SU-DHL-6 (cell line): ENCODE data around the gene IP6K3.

ENCODE experiments used
- H2AFZ ChIP-seq: fragments of 200-600 bp; sonication (generic); 2 replicates; pipeline ENCODE4 v1.6.1; 2014; ENCODE audit warnings: low read depth, mild to moderate bottlenecking, moderate library complexity, mixed read lengths, antibody characterized with exemption, low read length; ENCODE audit not compliant: severe bottlenecking
- H3F3A ChIP-seq: fragments of 200-600 bp; shearing (Covaris generic); 2 replicates; pipeline ENCODE4 v1.6.0; 2016; ENCODE audit warnings: antibody characterized with exemption, mild to moderate bottlenecking; ENCODE audit not compliant: insufficient read depth
- H3K27ac ChIP-seq: fragments of 200-600 bp; sonication (generic); 2 replicates; pipeline ENCODE4 v1.5.1; 2016; ENCODE audit warnings: low read depth, mild to moderate bottlenecking, low read length, moderate library complexity, mixed read lengths
- H3K27me3 ChIP-seq: fragments of 200-600 bp; sonication (generic), shearing (Covaris generic); 2 replicates; pipeline ENCODE4 v1.6.0; 2014; ENCODE audit warnings: mild to moderate bottlenecking, low read length
- H3K36me3 ChIP-seq: fragments of 200-600 bp; sonication (generic); 2 replicates; pipeline ENCODE4 v1.6.1; 2014; ENCODE audit warnings: mild to moderate bottlenecking, low read length, mixed read lengths
- H3K4me2 ChIP-seq: fragments of 300-600, 200-600 bp; shearing (Covaris generic), sonication (generic); 2 replicates; pipeline ENCODE4 v1.6.0; 2014; ENCODE audit warnings: low read length, low read depth, mild to moderate bottlenecking; ENCODE audit not compliant: poor library complexity, severe bottlenecking
- H3K4me3 ChIP-seq: fragments of 200-600 bp; sonication (generic); 2 replicates; pipeline ENCODE4 v1.5.1; 2014; ENCODE audit warnings: antibody characterized with exemption, low read length, mild to moderate bottlenecking, mixed read lengths; ENCODE audit not compliant: insufficient read depth, poor library complexity, severe bottlenecking
- H3K79me2 ChIP-seq: fragments of 200-600 bp; sonication (generic); 2 replicates; pipeline ENCODE4 v1.6.1; 2014; ENCODE audit warnings: mild to moderate bottlenecking, low read length, moderate library complexity; ENCODE audit not compliant: insufficient read depth
- H3K9ac ChIP-seq: fragments of 200-600 bp; sonication (generic); 2 replicates; pipeline ENCODE4 v1.7.0; 2014; ENCODE audit warnings: mild to moderate bottlenecking, low read length
- H3K9me2 ChIP-seq: fragments of 200-600 bp; sonication (generic); replicated peaks from 2 replicates; pipeline ENCODE4 v1.6.1; 2014; ENCODE audit warnings: low read length; ENCODE audit not compliant: insufficient read depth
- H3K9me3 ChIP-seq: fragments of 200-600 bp; sonication (generic); 2 replicates; pipeline ENCODE4 v1.6.1; 2014; ENCODE audit warnings: low read length, mixed read lengths; ENCODE audit not compliant: insufficient read depth
- H4K20me1 ChIP-seq: fragments of 200-600 bp; sonication (generic); 2 replicates; pipeline ENCODE4 v1.6.1; 2014; ENCODE audit warnings: low read depth, mild to moderate bottlenecking, antibody characterized with exemption, low read length, moderate library complexity, mixed read lengths
- CTCF ChIP-seq: fragments of 200-600 bp; sonication (generic); IDR thresholded peaks from one replicate; pipeline ENCODE4 v1.5.1; 2017; ENCODE audit warnings: antibody characterized with exemption, mild to moderate bottlenecking, low read length, moderate library complexity; ENCODE audit not compliant: insufficient read depth, poor library complexity, severe bottlenecking
- EZH2phosphoT487 ChIP-seq: fragments of 200-600 bp; sonication (generic), shearing (Covaris generic); conservative IDR thresholded peaks from 2 replicates; pipeline ENCODE4 v1.6.1; 2018; ENCODE audit warnings: mild to moderate bottlenecking, antibody characterized with exemption, low read length, moderate library complexity, mixed read lengths

The IP6K3 gene

GRCh38 chr6:33765368-33765767 lies 18.7 kb upstream of the IP6K3 start:
- Histone ChIP-seq H4K20me1 (no peaks in the 10 kb centered on the region), H3K27me3 (no peaks in the 10 kb centered on the region), H3K4me2 (no peak overlapping the region), H3K79me2 (no peaks in the 10 kb centered on the region), H3F3A (no peaks in the 10 kb centered on the region), H3K9me3 (no peaks in the 10 kb centered on the region), H3K27ac (no peak overlapping the region), H3K36me3 (no peaks in the 10 kb centered on the region), H2AFZ (no peak overlapping the region), H3K4me3 (no peak overlapping the region), H3K9ac (no peak overlapping the region), H3K9me2 (no peaks in the 10 kb centered on the region)
- no peak for TF ChIP-seq CTCF
- no peak for TF ChIP-seq EZH2phosphoT487

GRCh38 chr6:33764036-33764435 lies 17.3 kb upstream of the IP6K3 start:
- H3K9me3 ChIP-seq = no peaks in the 10 kb centered on the region
- no peak overlapping the region for H3K4me2 ChIP-seq
- no peak overlapping the region for H3K4me3 ChIP-seq
- H4K20me1 ChIP-seq = no peaks in the 10 kb centered on the region
- no peak overlapping the region for H2AFZ ChIP-seq
- H3K9me2 ChIP-seq = no peaks in the 10 kb centered on the region
- H3K27ac ChIP-seq = no peak overlapping the region
- H3K79me2 ChIP-seq = no peaks in the 10 kb centered on the region
- H3K9ac ChIP-seq = no peak overlapping the region
- no peaks in the 10 kb centered on the region for H3K27me3 ChIP-seq
- no peaks in the 10 kb centered on the region for H3K36me3 ChIP-seq
- TF ChIP-seq EZH2phosphoT487 (no peak), CTCF (no peak)
- H3F3A ChIP-seq = no peaks in the 10 kb centered on the region

- no peak overlapping the region for H3K9ac ChIP-seq
- no peak overlapping the region for H3K4me2 ChIP-seq
Observed at GRCh38 chr6:33763483-33763882, 16.8 kb upstream of the IP6K3 start.

More at GRCh38 chr6:33763483-33763882, 16.8 kb upstream of the IP6K3 start:
- Histone ChIP-seq H3K9me3 (no peaks in the 10 kb centered on the region), H3F3A (no peaks in the 10 kb centered on the region), H3K36me3 (no peaks in the 10 kb centered on the region), H3K79me2 (no peaks in the 10 kb centered on the region), H4K20me1 (no peaks in the 10 kb centered on the region), H3K27me3 (no peaks in the 10 kb centered on the region), H3K27ac (no peak overlapping the region), H2AFZ (no peak overlapping the region), H3K9me2 (no peaks in the 10 kb centered on the region), H3K4me3 (no peak overlapping the region)
- TF ChIP-seq CTCF (no peak), EZH2phosphoT487 (no peak)
